DND-41 (cell line): Measurements from ENCODE around the gene DHX15.

Source experiments
- ATAC-seq: fragments of 200-7000 bp; cut with Tn5 transposase; 3 replicates; pipeline ENCODE4 v1.9.1; 2021; ENCODE audit warnings: low read depth; ENCODE audit not compliant: insufficient read depth
- DNase-seq: peaks from one replicate; pipeline ENCODE4 v3.0.0-alpha.2; 2020
- H2AFZ ChIP-seq: 2 replicates; pipeline ENCODE4 v1.6.0; 2012; ENCODE audit warnings: low read depth, low read length
- H3K27ac ChIP-seq: 2 replicates; pipeline ENCODE4 v1.5.1; 2012; ENCODE audit warnings: low read length, inconsistent platforms
- H3K27me3 ChIP-seq: fragments of 200-600 bp; sonication (generic); 2 replicates; pipeline ENCODE4 v1.6.0; 2012; ENCODE audit warnings: low read length, mild to moderate bottlenecking, inconsistent platforms; ENCODE audit not compliant: insufficient read depth, poor library complexity
- H3K36me3 ChIP-seq: 2 replicates; pipeline ENCODE4 v1.5.1; 2012; ENCODE audit warnings: low read length, inconsistent platforms; ENCODE audit not compliant: insufficient read depth
- H3K4me1 ChIP-seq: 2 replicates; pipeline ENCODE4 v1.5.1; 2012; ENCODE audit warnings: mild to moderate bottlenecking, low read length; ENCODE audit not compliant: insufficient read depth
- H3K4me2 ChIP-seq: 2 replicates; pipeline ENCODE4 v1.6.0; 2012; ENCODE audit warnings: mild to moderate bottlenecking, moderate library complexity, low read length, inconsistent platforms; ENCODE audit not compliant: insufficient read depth
- H3K4me3 ChIP-seq, 2 experiments: fragments of 200-600 bp in 1 of 2; shearing (Covaris generic) in 1 of 2; 2 replicates each; pipeline ENCODE4 v1.5.1; 2012 to 2016; ENCODE audit warnings: inconsistent platforms in 2 of 2, low read length in 2 of 2, mild to moderate bottlenecking in 2 of 2, low read depth in 1 of 2, moderate library complexity in 1 of 2
- H3K79me2 ChIP-seq: 2 replicates; pipeline ENCODE4 v1.6.0; 2012; ENCODE audit warnings: low read length, inconsistent platforms; ENCODE audit not compliant: insufficient read depth
- H3K9ac ChIP-seq: 2 replicates; pipeline ENCODE4 v1.6.0; 2012; ENCODE audit warnings: low read depth, mild to moderate bottlenecking, inconsistent platforms, low read length, moderate library complexity
- H3K9me3 ChIP-seq: 2 replicates; pipeline ENCODE4 v1.5.1; 2012; ENCODE audit warnings: low read length, moderate library complexity, mild to moderate bottlenecking, inconsistent platforms; ENCODE audit not compliant: insufficient read depth, severe bottlenecking
- H4K20me1 ChIP-seq: 2 replicates; pipeline ENCODE4 v1.6.0; 2012; ENCODE audit warnings: low read length; ENCODE audit not compliant: insufficient read depth
- EZH2 ChIP-seq: IDR thresholded peaks from 3 replicates; pipeline ENCODE4 v1.6.1; 2012; ENCODE audit warnings: borderline replicate concordance, low read depth, mild to moderate bottlenecking, moderate library complexity, low read length, inconsistent platforms; ENCODE audit not compliant: severe bottlenecking
- TF ChIP-seq, protein P1 (sequence below): IDR thresholded peaks from 2 replicates; pipeline ENCODE4 v1.5.1; 2012; ENCODE audit warnings: borderline replicate concordance, low read length, moderate library complexity, mild to moderate bottlenecking; ENCODE audit not compliant: poor library complexity, severe bottlenecking; ENCODE audit errors: extremely low read depth

The DHX15 gene

GRCh38 chr4:24615977-24616376, 31.6 kb upstream of the DHX15 start:
- Histone ChIP-seq H3K4me2 (no peak overlapping the region), H4K20me1 (no peaks in the 10 kb centered on the region), H2AFZ (no peak overlapping the region), H3K27ac (no peak overlapping the region), H3K79me2 (no peaks in the 10 kb centered on the region), H3K9me3 (no peaks in the 10 kb centered on the region), H3K27me3 (no peaks in the 10 kb centered on the region), H3K36me3 (no peaks in the 10 kb centered on the region), H3K4me1 (no peaks in the 10 kb centered on the region), H3K9ac (no peak overlapping the region), H3K4me3 (no peak overlapping the region)
- TF ChIP-seq, protein P1, sequence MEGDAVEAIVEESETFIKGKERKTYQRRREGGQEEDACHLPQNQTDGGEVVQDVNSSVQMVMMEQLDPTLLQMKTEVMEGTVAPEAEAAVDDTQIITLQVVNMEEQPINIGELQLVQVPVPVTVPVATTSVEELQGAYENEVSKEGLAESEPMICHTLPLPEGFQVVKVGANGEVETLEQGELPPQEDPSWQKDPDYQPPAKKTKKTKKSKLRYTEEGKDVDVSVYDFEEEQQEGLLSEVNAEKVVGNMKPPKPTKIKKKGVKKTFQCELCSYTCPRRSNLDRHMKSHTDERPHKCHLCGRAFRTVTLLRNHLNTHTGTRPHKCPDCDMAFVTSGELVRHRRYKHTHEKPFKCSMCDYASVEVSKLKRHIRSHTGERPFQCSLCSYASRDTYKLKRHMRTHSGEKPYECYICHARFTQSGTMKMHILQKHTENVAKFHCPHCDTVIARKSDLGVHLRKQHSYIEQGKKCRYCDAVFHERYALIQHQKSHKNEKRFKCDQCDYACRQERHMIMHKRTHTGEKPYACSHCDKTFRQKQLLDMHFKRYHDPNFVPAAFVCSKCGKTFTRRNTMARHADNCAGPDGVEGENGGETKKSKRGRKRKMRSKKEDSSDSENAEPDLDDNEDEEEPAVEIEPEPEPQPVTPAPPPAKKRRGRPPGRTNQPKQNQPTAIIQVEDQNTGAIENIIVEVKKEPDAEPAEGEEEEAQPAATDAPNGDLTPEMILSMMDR: no peak
- TF ChIP-seq EZH2: no peak
- DNase-seq (no peak), ATAC-seq (no peak)

DNA sequence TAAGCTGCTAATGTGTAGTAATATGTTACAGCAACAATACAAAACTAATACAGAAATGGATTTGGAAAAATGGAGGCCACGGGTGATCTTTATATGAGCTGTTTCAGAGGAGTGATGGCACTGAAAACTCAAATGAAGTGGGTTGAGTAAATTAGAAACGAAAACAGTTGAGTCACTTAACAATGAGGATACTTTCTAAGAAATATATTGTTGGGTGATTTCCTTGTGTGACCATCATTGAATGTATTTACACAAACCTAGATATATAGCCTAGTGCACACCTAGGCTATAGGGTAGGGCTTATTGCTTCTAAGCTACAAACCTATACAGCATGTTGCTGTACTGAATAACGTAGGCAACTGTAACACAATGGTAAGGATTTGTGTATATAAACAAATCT, 30.5 kb upstream of the DHX15 start:
- TF ChIP-seq EZH2: no peak
- TF ChIP-seq, protein P1: no peak

DNA sequence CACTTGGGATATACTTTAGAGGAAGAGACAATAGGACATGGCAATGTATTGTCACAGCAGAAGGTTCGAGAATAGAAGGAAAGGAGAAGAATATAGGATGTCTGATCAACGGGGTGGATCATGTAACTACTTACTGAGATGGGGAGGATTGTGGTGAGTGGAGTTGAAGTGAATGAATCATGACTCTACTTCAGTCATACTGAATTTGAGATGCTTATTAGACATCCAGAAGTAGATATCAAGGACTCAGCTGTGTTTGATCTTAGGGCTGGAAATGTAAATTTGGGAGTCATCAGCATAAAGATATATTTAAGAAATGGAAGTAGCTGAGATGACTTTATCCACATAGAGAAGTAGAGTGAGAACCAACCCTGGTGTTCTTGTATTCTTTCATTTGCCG, 29.1 kb upstream of the DHX15 start:
- no peaks in the 10 kb centered on the region for H3K27me3 ChIP-seq
- no peaks in the 10 kb centered on the region for H3K36me3 ChIP-seq
- DNase-seq: no peak
- H3K4me1 ChIP-seq: no peaks in the 10 kb centered on the region
- H3K9me3 ChIP-seq: no peaks in the 10 kb centered on the region
- no peak overlapping the region for H3K27ac ChIP-seq
- no peak overlapping the region for H3K4me3 ChIP-seq
- no peaks in the 10 kb centered on the region for H4K20me1 ChIP-seq
- no peak overlapping the region for H3K4me2 ChIP-seq
- no peak overlapping the region for H3K9ac ChIP-seq
- no peaks in the 10 kb centered on the region for H3K79me2 ChIP-seq
- no peak for ATAC-seq
- H2AFZ ChIP-seq: no peak overlapping the region
- TF ChIP-seq, protein P1: no peak
- no peak for TF ChIP-seq EZH2

More for the DNA sequence above, 30.5 kb upstream of the DHX15 start:
- no peaks in the 10 kb centered on the region for H4K20me1 ChIP-seq
- no peaks in the 10 kb centered on the region for H3K9me3 ChIP-seq
- no peaks in the 10 kb centered on the region for H3K36me3 ChIP-seq
- no peak for ATAC-seq
- no peak overlapping the region for H3K9ac ChIP-seq
- no peaks in the 10 kb centered on the region for H3K27me3 ChIP-seq
- no peak overlapping the region for H3K4me2 ChIP-seq
- H3K4me3 ChIP-seq: no peak overlapping the region
- DNase-seq: no peak
- no peaks in the 10 kb centered on the region for H3K79me2 ChIP-seq
- H2AFZ ChIP-seq: no peak overlapping the region
- H3K27ac ChIP-seq: no peak overlapping the region
- H3K4me1 ChIP-seq: no peaks in the 10 kb centered on the region

GRCh38 chr4:24611575-24611974, 27.2 kb upstream of the DHX15 start:
- no peak overlapping the region for H2AFZ ChIP-seq
- H3K9ac ChIP-seq: no peak overlapping the region
- no peak for DNase-seq
- no peaks in the 10 kb centered on the region for H3K36me3 ChIP-seq
- no peak overlapping the region for H3K4me3 ChIP-seq
- H3K4me1 ChIP-seq: no peaks in the 10 kb centered on the region
- no peak for TF ChIP-seq EZH2
- TF ChIP-seq, protein P1: no peak
- no peaks in the 10 kb centered on the region for H4K20me1 ChIP-seq
- H3K9me3 ChIP-seq: no peaks in the 10 kb centered on the region
- ATAC-seq: no peak
- no peaks in the 10 kb centered on the region for H3K27me3 ChIP-seq
- no peak overlapping the region for H3K4me2 ChIP-seq
- H3K79me2 ChIP-seq: no peaks in the 10 kb centered on the region
- H3K27ac ChIP-seq: no peak overlapping the region
